Breast epithelium (tissue), 3 donors: Measurements from ENCODE around the gene TWF1.

Experiments used
- POLR2A ChIP-seq: fragments of 450-650 bp; IDR thresholded peaks from one replicate; pipeline ENCODE4 v1.6.1; 2016; ENCODE audit warnings: antibody characterized with exemption, mild to moderate bottlenecking, moderate library complexity
- TF ChIP-seq, protein P1 (sequence below), 3 donors: fragments of 450-650 bp; IDR thresholded peaks; one replicate each; pipeline ENCODE4 v1.5.1; 2016 to 2017; ENCODE audit warnings: antibody characterized with exemption in 3 of 3, mild to moderate bottlenecking in 3 of 3, moderate library complexity in 3 of 3

DNA sequence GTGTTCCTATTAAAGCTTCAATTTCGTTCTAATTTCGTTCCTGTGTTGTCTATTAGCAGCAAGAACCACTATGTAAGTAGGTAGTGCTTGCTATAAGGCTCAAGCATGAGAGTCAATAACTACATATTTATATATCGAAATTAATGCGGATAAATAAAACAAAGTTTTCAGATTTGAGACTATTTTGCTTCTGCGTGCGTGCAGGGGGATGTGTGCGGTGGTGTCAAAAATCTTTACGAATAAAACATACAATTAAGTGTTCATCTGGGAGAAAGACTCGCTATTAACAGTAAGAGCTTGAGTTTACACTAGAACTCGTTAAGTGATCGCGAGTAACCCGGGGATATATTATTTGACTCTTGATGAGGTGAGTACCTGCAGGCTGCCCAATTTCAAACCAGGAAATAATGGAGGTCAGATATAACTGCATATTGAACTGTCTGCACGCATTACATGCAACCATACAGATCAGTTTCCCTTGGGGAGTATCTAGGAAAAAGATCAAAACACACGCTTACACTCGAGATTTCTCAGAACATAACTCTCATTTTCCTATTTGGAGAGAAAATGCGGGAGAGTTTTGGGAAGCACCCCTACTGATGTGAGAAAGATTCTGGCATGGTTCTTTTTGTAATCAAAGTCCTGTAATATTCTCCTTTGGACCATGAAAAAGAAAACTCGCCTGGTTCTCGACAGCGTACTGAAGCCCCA lies 813 bp downstream of the TWF1 start:
- TF ChIP-seq, protein P1, sequence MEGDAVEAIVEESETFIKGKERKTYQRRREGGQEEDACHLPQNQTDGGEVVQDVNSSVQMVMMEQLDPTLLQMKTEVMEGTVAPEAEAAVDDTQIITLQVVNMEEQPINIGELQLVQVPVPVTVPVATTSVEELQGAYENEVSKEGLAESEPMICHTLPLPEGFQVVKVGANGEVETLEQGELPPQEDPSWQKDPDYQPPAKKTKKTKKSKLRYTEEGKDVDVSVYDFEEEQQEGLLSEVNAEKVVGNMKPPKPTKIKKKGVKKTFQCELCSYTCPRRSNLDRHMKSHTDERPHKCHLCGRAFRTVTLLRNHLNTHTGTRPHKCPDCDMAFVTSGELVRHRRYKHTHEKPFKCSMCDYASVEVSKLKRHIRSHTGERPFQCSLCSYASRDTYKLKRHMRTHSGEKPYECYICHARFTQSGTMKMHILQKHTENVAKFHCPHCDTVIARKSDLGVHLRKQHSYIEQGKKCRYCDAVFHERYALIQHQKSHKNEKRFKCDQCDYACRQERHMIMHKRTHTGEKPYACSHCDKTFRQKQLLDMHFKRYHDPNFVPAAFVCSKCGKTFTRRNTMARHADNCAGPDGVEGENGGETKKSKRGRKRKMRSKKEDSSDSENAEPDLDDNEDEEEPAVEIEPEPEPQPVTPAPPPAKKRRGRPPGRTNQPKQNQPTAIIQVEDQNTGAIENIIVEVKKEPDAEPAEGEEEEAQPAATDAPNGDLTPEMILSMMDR (IDR thresholded peaks at IDR 0.05): no peak
- TF ChIP-seq POLR2A: no peak
